ENCODE data around the gene KLHL33. TPM values are rescaled to one million over a fixed set of nuclear protein-coding genes. Genes with fewer than 3 reads are reported as not detected.

The KLHL33 gene
- total and polyA plus RNA-seq, 12 donors = 0.13 to 0.95 (median 0.33) TPM; not detected in 1

GRCh38 chr14:20422886-20423285 is 13.1 kb downstream of the KLHL33 start:
- DNase-seq = no peak
- Histone ChIP-seq H3K4me1 (replicated peaks in 1 of 2) (no peaks in the 10 kb centered on the region), H3K4me3 (no peak overlapping the region), H3K27me3 (no peaks in the 10 kb centered on the region), H3K9me3 (replicated peaks in 1 of 3) (no peaks in the 10 kb centered on the region), H3K27ac (no peak overlapping the region), H3K36me3 (replicated peaks in 1 of 2) (no peaks in the 10 kb centered on the region)
- intact Hi-C loops (cut with DNase I) = no loop called here
- WGBS, 4 donors = 35 to 52% (median 41%) methylated on average over 2 of the region's 2 CpGs
- TF ChIP-seq POLR2A (IDR thresholded peaks at IDR 0.05) (no peak), CTCF (IDR thresholded peaks at IDR 0.05) (no peak)

- 30 to 59% (median 41%) methylated on average over 2 of the region's 2 CpGs for WGBS, 4 donors
- no peaks in the 10 kb centered on the region for H3K36me3 ChIP-seq (replicated peaks in 1 of 2)
- intact Hi-C loops (cut with DNase I) = no loop called here
- no peaks in the 10 kb centered on the region for H3K27me3 ChIP-seq
- TF ChIP-seq POLR2A (IDR thresholded peaks at IDR 0.05) = no peak
- TF ChIP-seq CTCF (IDR thresholded peaks at IDR 0.05) = no peak
- no peaks in the 10 kb centered on the region for H3K9me3 ChIP-seq (replicated peaks in 1 of 3)
- DNase-seq = no peak
- H3K27ac ChIP-seq = no peak overlapping the region
- no peak overlapping the region for H3K4me3 ChIP-seq
- no peaks in the 10 kb centered on the region for H3K4me1 ChIP-seq (replicated peaks in 1 of 2)
Measured at GRCh38 chr14:20421267-20421666, 14.7 kb downstream of the KLHL33 start.

- no peak overlapping the region for H3K27ac ChIP-seq
- DNase-seq = peak in 1 of 7 donors; percentile 37
- no peak overlapping the region for H3K4me3 ChIP-seq
- WGBS, 4 donors = 50 to 76% (median 67%) methylated on average over 1 of the region's 1 CpG
- H3K36me3 ChIP-seq (replicated peaks in 1 of 2) = no peaks in the 10 kb centered on the region
- no peaks in the 10 kb centered on the region for H3K4me1 ChIP-seq (replicated peaks in 1 of 2)
- no peaks in the 10 kb centered on the region for H3K27me3 ChIP-seq
- intact Hi-C loops (cut with DNase I) = loop anchor here in 1 of 2 donors (5.0 kb wide), 2 partner anchors 33 to 48 kb away; partner anchors contain the start of genes OSGEP and PNP
- no peak for TF ChIP-seq CTCF (IDR thresholded peaks at IDR 0.05)
- no peak for TF ChIP-seq POLR2A (IDR thresholded peaks at IDR 0.05)
- H3K9me3 ChIP-seq (replicated peaks in 1 of 3) = no peaks in the 10 kb centered on the region
Measured at GRCh38 chr14:20419419-20419818, 16.5 kb downstream of the KLHL33 start.

- WGBS, 4 donors = 89 to 95% (median 92%) methylated on average over 2 of the region's 2 CpGs
- intact Hi-C loops (cut with DNase I) = loop anchor here in 1 of 2 donors (5.0 kb wide), 2 partner anchors 34 to 49 kb away; partner anchors contain the start of genes OSGEP and PNP
Measured at GRCh38 chr14:20418501-20418909, 17.5 kb downstream of the KLHL33 start.

More at GRCh38 chr14:20418501-20418909, 17.5 kb downstream of the KLHL33 start:
- no peak overlapping the region for H3K4me3 ChIP-seq
- H3K36me3 ChIP-seq (replicated peaks in 1 of 2) = no peaks in the 10 kb centered on the region
- peak in 1 of 7 donors; percentile 4 for DNase-seq
- H3K9me3 ChIP-seq (replicated peaks in 1 of 3) = no peaks in the 10 kb centered on the region
- H3K4me1 ChIP-seq (replicated peaks in 1 of 2) = peaks cover 0 to 8% of the 10 kb centered on the region in 2 donors
- no peaks in the 10 kb centered on the region for H3K27me3 ChIP-seq
- H3K27ac ChIP-seq = no peak overlapping the region
- no peak for TF ChIP-seq POLR2A (IDR thresholded peaks at IDR 0.05)
- no peak for TF ChIP-seq CTCF (IDR thresholded peaks at IDR 0.05)
